Measurements from ENCODE around the gene CAVIN1.
"Not testable (repeated sequence)": the region's sequence is repeated elsewhere in the genome, so short reads cannot be mapped to it uniquely, and the experiment has no call there.

DNA sequence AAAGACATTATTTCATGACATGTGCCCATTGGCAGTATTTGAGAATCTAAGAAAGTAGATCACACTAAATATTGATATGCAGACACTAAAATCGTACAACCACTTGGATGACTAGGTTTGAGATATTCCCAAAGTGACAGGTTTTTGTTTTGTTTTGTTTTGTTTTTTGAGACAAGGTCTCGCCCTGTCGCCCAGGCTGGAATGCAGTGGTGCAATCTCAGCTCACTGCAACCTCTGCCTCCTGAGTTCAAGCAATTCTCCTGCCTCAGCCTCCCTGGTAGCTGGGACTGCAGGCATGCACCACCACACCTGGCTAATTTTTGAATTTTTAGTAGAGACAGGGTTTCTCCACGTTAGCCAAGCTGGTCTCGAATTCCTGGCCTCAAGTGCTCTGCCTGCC, 54.7 kb downstream of the CAVIN1 start:
- not testable (repeated sequence) for TF ChIP-seq CTCF (IDR thresholded peaks at IDR 0.05; ENCODE audit: low read length); EZH2 (optimal IDR thresholded peaks at IDR 0.05; ENCODE audit: low read depth, low read length)
